IMR-90 (cell line): ENCODE data around the gene TMEM17.

ENCODE experiments used
- BHLHE40 ChIP-seq: fragments of 150-350 bp; IDR thresholded peaks from 2 replicates; pipeline ENCODE4 v1.6.1; 2016; ENCODE audit warnings: mild to moderate bottlenecking, low read depth, low read length
- CEBPB ChIP-seq: IDR thresholded peaks from 2 replicates; pipeline ENCODE4 v1.6.1; 2012; ENCODE audit warnings: low read depth, low read length, improper control_type of control experiment
- CHD1 ChIP-seq: IDR thresholded peaks from 2 replicates; pipeline ENCODE4 v1.6.1; 2012; ENCODE audit warnings: low read depth, low read length, improper control_type of control experiment
- CTCF ChIP-seq: conservative IDR thresholded peaks from 2 replicates; pipeline ENCODE4 v1.5.1; 2012; ENCODE audit warnings: mild to moderate bottlenecking, low read depth, low read length, improper control_type of control experiment
- MAFK ChIP-seq: IDR thresholded peaks from 2 replicates; pipeline ENCODE4 v1.6.1; 2012; ENCODE audit warnings: low read depth, low read length, improper control_type of control experiment
- MAZ ChIP-seq: IDR thresholded peaks from 2 replicates; pipeline ENCODE4 v1.6.1; 2012; ENCODE audit warnings: low read depth, mild to moderate bottlenecking, low read length, improper control_type of control experiment, moderate library complexity, borderline replicate concordance
- MXI1 ChIP-seq: IDR thresholded peaks from 2 replicates; pipeline ENCODE4 v1.6.1; 2012; ENCODE audit warnings: low read depth, mild to moderate bottlenecking, low read length, moderate library complexity, borderline replicate concordance
- POLR2A ChIP-seq: IDR thresholded peaks from 2 replicates; pipeline ENCODE4 v1.6.1; 2012; ENCODE audit warnings: mild to moderate bottlenecking, low read depth, low read length
- RAD21 ChIP-seq: IDR thresholded peaks from 2 replicates; pipeline ENCODE4 v1.6.1; 2012; ENCODE audit warnings: low read length, improper control_type of control experiment
- RCOR1 ChIP-seq: IDR thresholded peaks from 2 replicates; pipeline ENCODE4 v1.6.1; 2012; ENCODE audit warnings: mild to moderate bottlenecking, low read length, improper control_type of control experiment; ENCODE audit not compliant: insufficient replicate concordance
- SMC3 ChIP-seq: fragments of 150-350 bp; IDR thresholded peaks from 2 replicates; pipeline ENCODE4 v1.6.1; 2016; ENCODE audit warnings: low read depth, mild to moderate bottlenecking, antibody characterized with exemption, low read length, moderate library complexity

GRCh38 chr2:62474176-62474575, 31.8 kb downstream of the TMEM17 start:
- no peak for TF ChIP-seq POLR2A
- no peak for TF ChIP-seq CTCF
- TF ChIP-seq CHD1 = no peak
- TF ChIP-seq SMC3 = no peak
- no peak for TF ChIP-seq MXI1
- no peak for TF ChIP-seq RCOR1
- TF ChIP-seq RAD21 = no peak
- TF ChIP-seq MAFK = no peak
- TF ChIP-seq MAZ = no peak
- no peak for TF ChIP-seq CEBPB
- TF ChIP-seq BHLHE40 = no peak
